Upper lobe of left lung (tissue), 4 donors: Measurements from ENCODE around the gene CCDC69.

Experiments
- EP300 ChIP-seq, 4 donors: sonication (generic); formaldehyde crosslinking; IDR thresholded peaks; one replicate each; pipeline ENCODE4 v1.5.1; 2017; ENCODE audit warnings: antibody characterized with exemption in 4 of 4, control low read depth in 2 of 4
- POLR2A ChIP-seq, 4 donors: fragments of 450-650 bp; IDR thresholded peaks; one replicate each; pipeline ENCODE4 v1.5.1; 2016 to 2017; ENCODE audit warnings: antibody characterized with exemption in 4 of 4, mild to moderate bottlenecking in 2 of 4
- POLR2AphosphoS5 ChIP-seq, 2 donors: sonication (generic); formaldehyde crosslinking; IDR thresholded peaks; one replicate each; pipeline ENCODE4 v1.5.1; 2017; ENCODE audit warnings: antibody characterized with exemption in 2 of 2
- TF ChIP-seq, protein P1 (sequence below), 6 experiments: fragments of 450-650 bp in 4 of 6; fragments of 200-600 bp in 2 of 6; sonication (generic) in 2 of 6; IDR thresholded peaks; one replicate each; pipeline ENCODE4 v1.5.1; 2016 to 2019; ENCODE audit warnings: antibody characterized with exemption in 6 of 6

DNA sequence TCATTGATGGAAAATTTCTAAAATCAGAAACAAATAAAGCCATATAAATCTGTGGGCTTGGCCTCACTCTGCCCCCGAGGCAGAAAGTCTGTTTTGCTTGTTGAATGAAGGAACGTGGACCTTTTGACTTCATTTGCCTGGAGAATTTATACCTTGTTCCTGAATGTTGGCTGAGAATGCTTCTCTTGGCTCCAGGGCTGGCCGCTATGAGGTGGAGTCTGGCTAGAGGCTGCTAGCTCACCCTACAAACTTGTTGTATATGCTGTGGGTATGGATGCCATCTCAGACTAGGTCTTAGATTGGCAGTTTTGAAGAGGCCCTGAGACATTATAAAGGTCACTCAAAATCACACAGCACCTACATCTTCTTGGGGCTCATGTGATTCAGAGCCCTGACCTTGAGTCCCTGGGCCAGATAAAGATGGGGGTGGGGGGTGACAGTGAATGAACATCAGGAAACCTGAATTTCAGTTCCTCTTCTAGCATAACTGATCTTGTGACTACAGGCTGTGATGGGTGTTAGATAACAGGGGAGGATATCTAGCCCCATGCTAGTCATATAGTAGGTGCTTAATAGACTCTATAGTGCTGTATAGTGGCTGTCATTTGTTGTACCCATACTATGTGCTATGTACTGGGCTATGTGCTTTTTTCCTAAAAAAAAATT, 31.9 kb upstream of the CCDC69 start:
- TF ChIP-seq, protein P1, sequence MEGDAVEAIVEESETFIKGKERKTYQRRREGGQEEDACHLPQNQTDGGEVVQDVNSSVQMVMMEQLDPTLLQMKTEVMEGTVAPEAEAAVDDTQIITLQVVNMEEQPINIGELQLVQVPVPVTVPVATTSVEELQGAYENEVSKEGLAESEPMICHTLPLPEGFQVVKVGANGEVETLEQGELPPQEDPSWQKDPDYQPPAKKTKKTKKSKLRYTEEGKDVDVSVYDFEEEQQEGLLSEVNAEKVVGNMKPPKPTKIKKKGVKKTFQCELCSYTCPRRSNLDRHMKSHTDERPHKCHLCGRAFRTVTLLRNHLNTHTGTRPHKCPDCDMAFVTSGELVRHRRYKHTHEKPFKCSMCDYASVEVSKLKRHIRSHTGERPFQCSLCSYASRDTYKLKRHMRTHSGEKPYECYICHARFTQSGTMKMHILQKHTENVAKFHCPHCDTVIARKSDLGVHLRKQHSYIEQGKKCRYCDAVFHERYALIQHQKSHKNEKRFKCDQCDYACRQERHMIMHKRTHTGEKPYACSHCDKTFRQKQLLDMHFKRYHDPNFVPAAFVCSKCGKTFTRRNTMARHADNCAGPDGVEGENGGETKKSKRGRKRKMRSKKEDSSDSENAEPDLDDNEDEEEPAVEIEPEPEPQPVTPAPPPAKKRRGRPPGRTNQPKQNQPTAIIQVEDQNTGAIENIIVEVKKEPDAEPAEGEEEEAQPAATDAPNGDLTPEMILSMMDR (IDR thresholded peaks at IDR 0.05) = no peak
- TF ChIP-seq POLR2A (IDR thresholded peaks at IDR 0.05) (no peak), POLR2AphosphoS5 (IDR thresholded peaks at IDR 0.05) (no peak), EP300 (IDR thresholded peaks at IDR 0.05) (no peak)
